Midbrain (tissue), 1 donor: ENCODE data around the gene FHIP2A.
"Not testable (repeated sequence)": the region's sequence is repeated elsewhere in the genome, so short reads cannot be mapped to it uniquely, and the experiment has no call there.

Experiments
- DNase-seq: peaks from one replicate; lab custom pipeline; 2025; lab: John Stamatoyannopoulos, UW

Gene FHIP2A

GRCh38 chr10:114856544-114857287 lies 35.1 kb downstream of the FHIP2A start:
- DNase-seq, result no peak

DNA sequence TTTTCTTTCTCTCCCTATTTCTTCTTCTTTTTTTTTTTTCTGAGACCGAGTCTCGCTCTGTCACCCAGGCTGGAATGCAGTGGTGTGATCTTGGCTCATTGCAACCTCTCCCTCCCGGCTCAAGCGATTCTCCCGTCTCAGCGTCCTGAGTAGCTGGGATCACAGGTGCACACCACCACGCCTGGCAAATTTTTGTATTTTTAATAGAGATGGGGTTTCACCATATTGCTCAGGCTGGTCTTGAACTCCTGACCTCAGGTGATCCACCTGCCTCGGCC lies 35.6 kb downstream of the FHIP2A start:
- DNase-seq, result not testable (repeated sequence)

GRCh38 chr10:114857922-114858629 lies 36.5 kb downstream of the FHIP2A start:
- DNase-seq, result no peak

GRCh38 chr10:114859222-114859621 lies 37.6 kb downstream of the FHIP2A start:
- no peak for DNase-seq

GRCh38 chr10:114862456-114862855 lies 40.9 kb downstream of the FHIP2A start:
- DNase-seq, result no peak

GRCh38 chr10:114867365-114867764 lies 45.8 kb downstream of the FHIP2A start:
- no peak for DNase-seq

GRCh38 chr10:114868870-114869519 lies 47.4 kb downstream of the FHIP2A start:
- no peak for DNase-seq

DNA sequence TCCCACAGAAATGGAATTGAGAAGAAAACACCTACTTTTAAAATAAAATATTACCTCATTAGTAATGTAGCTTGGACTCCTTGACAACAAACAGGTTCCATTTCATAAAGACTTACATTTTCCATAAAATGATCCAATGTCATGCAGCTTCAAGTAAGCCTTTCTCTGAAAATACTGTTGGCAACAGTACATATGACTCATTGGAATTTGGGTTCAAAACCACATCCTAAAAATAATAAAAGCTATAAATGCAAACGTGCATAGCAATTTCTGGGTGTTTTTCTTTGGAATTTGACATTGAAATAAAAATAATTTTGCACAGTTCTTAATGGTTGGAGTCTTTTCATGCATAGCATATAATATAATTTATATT lies 47.9 kb downstream of the FHIP2A start:
- no peak for DNase-seq

DNA sequence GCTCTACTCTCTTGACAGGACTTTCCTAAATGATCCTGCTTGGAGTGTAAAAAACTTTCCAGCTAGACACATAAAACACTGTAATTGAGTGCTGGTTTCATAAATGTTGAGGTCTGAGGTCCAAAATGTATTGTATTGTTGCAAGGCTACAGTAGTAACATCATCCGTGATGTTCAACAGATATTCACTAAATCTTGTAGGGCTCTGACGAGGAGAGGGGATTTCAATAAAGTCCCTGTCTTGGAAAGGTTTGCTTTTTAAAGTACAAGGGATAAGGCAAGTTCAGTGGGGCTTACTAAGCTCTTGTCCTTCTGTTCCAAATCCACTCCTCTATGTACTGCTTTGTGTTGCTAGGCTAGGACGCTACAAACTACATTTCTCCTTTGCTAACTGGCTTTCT lies 48.9 kb downstream of the FHIP2A start:
- DNase-seq, result no peak

GRCh38 chr10:114871379-114871778 lies 49.8 kb downstream of the FHIP2A start:
- DNase-seq, result no peak
